Brain pericyte (primary cell): ENCODE results near the gene FAM222B.
"Not testable (repeated sequence)": the region's sequence is repeated elsewhere in the genome, so short reads cannot be mapped to it uniquely, and the experiment has no call there.

Experiments
- DNase-seq: peaks from one replicate; pipeline ENCODE4 v3.0.0-alpha.2; 2012; ENCODE audit warnings: low read depth, low spot score

The FAM222B gene

GRCh38 chr17:28746611-28747050 lies 96.0 kb downstream of the FAM222B start:
- no peak for DNase-seq

DNA sequence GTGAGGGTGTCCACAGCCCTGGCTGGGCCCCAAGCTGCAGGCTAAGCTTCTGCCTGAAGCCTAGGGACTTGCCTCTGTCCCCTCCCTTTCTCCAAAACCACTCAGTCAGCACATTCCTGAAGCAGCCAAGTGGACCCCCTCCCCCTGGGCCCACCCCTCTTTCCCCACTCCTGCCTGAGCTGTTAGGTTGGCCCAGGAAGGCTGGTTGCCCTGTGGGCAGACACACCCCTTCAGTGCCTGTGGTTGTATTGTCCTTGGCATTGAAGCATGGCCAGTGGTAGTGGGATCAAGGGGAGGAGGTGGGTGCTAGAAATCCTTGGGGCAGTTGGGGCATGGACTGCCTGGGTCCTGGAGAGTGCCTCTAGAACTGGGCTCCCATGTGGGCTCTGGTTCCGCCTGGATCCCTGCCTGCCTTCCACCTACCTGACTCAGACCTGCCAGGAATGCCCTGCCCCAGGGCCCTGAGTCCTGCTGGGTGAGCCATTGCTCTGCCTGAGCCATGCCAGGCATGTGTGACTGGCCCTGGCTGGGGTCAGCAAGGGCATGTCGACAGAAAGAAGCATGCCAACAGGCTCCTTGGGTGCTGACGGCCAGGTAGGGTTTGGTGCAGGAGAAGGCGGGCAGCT lies 96.7 kb downstream of the FAM222B start:
- no peak for DNase-seq

- DNase-seq = no peak
Measured at GRCh38 chr17:28744972-28745785, 97.4 kb downstream of the FAM222B start.

GRCh38 chr17:28744104-28744971 lies 98.3 kb downstream of the FAM222B start:
- DNase-seq = no peak

DNA sequence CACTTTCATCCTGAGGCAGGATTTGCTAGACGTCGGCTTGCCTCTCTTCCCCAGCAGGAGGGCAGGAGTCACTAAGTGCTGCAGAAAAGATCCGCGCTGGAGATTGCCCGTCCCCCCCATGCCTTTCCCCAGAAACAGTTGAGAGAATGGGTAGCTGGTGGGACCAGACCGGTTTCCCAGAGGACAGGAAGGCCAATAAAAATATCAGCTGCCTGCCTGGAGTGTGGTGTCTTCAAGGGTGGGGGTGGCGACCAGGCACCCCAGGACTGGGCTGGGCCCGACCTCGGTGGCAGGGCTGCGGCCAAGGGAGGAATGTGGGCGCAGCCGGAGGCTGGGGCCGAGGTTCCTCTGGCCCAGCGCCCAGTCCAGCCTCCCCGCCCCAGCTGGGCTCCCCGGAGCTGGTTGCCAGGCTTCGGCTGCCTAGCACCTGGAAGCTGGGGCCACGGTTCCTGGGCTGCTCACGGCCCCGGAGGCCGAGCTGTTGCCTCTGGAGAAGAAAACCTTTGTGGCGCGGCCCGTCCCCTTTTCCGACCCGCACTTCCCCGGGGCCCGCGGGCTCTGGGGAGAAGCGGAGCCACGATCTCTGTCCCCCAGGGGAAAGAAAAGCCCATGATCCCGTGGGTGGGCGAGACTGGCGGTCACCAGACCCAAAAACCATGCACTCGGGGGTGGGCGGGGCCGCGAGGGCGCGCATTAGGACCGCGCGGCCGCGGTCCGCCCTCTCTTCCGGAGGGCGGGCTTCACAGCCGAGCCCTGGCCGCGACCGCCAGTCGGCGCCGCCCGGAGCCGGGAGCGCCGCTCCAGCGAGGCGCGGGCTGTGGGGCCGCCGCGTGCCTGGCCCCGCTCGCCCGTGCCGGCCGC lies 99.1 kb downstream of the FAM222B start, which contains the start of gene TRAF4:
Gene TRAF4 (plus strand): TSS at position 769 of the 861 bp plus-strand sequence. CDS start 102 bp downstream, outside the sequence.
- DNase-seq = peak; percentile 79

DNA sequence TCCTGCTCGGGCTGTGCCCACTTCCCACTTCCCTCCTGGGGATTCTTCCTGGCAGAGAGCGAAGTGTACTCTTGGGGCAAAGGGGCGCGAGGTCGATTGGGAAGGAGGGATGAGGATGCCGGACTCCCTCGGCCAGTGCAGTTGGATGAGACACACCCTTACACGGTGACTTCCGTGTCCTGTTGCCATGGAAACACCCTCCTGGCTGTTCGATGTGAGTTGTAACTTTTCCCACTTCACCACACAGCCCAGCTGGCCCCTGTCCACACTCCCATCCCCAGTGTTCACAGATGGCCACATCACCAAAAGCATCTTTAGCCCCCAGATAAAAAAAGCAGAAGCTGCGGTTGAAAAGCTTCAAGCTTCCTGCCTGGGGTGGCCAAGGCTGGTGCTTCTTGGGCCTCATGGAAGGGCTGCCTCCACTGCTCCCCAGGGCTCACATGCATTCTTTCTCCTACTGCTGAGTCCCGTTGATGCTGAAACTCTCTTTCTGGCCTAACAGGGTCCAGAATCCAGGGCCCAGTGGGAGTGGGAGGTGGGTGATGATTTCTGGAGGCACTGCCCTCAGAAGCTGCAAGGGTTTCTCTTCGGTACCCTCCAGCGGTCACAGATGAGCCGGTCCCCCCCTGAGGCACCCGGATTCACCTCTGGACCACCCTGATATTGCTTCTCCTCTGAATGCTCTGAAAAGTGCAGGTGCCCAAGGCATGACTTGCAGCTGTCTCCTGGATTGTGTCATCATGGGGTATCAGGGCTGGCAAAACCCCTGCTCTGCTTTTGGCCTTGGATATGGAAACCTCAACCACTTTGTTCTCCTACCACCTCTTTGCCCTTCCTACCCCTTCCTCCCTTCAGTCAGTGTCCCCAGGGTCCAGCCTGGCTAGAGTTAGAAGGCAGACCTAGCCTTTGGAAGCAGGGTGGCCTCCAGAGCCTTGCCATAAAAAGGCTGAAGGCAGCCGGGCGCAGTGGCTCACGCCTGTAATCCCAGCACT lies 100.9 kb downstream of the FAM222B start:
- DNase-seq = no peak

- DNase-seq = no peak
Measured at GRCh38 chr17:28740406-28741357, 101.9 kb downstream of the FAM222B start.

DNA sequence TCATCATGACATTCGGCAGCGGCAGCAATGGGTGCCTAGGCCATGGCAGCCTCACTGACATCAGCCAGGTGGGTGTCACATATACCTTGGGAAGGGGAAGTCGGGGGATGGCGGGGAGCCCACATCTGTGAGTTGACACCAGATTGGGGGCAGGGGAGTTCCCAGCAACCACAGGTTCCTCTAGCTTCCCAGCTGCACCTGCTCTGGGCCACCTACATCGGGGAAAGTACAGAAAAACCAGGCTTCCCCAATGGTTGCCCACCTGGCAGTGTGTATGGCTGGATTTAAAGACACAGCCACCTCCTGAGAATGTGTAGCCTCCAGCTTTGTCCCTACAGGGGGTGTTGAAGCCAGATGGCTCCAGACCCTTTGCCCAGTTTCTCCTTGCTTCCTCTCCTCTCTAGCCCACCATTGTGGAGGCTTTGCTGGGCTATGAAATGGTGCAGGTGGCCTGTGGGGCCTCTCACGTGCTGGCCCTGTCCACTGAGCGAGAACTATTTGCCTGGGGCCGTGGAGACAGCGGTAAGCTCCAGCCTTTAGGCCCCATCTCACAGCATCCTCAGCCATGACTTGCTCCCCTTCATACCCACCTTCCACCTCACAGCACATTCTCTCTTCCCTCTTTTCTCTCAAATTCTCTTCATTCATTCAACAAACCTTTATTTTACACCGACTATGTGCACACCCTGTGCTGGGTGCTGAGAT lies 103.8 kb downstream of the FAM222B start:
- DNase-seq = no peak

- DNase-seq = no peak
Measured at GRCh38 chr17:28737770-28738679, 104.6 kb downstream of the FAM222B start.

GRCh38 chr17:28737316-28737715 lies 105.3 kb downstream of the FAM222B start:
- no peak for DNase-seq

DNA sequence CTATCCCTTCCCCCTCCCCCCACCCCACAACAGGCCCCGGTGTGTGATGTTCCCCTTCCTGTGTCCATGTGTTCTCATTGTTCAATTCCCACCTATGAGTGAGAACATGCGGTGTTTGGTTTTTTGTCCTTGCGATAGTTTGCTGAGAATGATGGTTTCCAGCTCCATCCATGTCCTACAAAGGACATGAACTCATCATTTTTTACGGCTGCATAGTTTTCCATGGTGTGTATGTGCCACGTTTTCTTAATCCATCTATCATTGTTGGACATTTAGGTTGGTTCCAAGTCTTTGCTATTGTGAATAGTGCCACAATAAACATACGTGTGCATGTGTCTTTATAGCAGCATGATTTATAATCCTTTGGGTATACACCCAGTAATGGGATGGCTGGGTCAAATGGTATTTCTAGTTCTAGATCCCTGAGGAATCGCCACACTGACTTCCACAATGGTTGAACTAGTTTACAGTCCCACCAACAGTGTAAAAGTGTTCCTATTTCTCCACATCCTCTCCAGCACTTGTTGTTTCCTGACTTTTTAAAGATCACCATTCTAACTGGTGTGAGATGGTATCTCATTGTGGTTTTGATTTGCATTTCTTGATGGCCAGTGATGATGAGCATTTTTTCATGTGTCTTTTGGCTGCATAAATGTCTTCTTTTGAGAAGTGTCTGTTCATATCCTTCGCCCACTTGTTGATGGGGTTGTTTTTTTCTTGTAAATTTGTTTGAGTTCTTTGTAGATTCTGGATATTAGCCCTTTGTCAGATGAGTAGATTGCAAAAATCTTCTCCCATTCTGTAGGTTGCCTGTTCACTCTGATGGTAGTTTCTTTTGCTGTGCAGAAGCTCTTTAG lies 106.4 kb downstream of the FAM222B start:
- not testable (repeated sequence) for DNase-seq

DNA sequence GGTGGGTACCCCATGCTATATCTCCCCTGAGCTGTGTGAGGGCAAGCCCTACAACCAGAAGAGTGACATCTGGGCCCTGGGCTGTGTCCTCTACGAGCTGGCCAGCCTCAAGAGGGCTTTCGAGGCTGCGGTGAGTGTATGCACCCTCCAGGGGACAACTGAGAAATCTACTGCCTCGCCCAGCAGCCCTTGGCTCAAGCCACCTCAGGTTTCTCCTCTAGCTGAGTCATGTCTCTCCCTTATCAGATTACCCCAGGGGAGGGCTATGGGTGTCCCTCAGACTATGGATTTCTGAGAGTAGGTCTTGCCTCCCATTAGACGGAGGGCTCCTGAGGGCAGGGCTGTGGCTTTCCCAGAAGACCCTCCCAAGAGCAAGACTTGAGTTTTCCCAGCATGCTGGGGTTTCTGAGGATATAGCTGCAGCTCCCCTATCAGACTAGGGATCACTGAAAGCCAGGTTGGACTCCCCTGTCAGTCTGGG lies 107.3 kb downstream of the FAM222B start:
- DNase-seq = no peak

GRCh38 chr17:28734712-28735241 lies 107.8 kb downstream of the FAM222B start:
- DNase-seq = no peak

- DNase-seq = no peak
Measured at GRCh38 chr17:28733346-28733745, 109.2 kb downstream of the FAM222B start.

DNA sequence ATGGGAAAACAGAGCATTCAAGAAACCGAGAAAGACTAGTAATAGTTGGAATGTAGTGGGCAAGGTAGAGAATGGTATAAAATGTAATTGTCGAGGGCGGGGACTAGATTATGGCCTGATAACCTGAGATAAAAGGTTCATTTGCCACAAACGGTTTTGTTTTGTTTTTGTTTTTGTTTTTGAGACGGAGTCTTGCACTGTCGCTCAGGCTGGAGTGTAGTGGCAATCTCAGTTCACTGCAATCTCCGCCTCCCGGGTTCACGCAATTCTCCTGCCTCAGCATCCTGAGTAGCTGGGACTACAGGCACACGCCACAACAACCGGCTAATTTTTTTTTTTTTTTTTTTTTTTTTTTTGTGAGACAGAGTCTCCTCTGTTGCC lies 112.7 kb downstream of the FAM222B start:
- no peak for DNase-seq
